GM23338 (cell line): ENCODE results near the gene DNAH17. TPM values are rescaled to one million over a fixed set of nuclear protein-coding genes. Genes with fewer than 3 reads are reported as not detected.

Experiments used
- ATAC-seq: fragments of 200-7000 bp; cut with Tn5 transposase; 3 replicates; pipeline ENCODE4 v1.9.1; 2020
- DNase-seq: peaks from one replicate; pipeline ENCODE4 v3.0.0-alpha.2; 2015; ENCODE audit warnings: low spot score
- H2AFZ ChIP-seq: fragments of 200-600 bp; sonication (generic); 2 replicates; pipeline ENCODE4 v1.8.0; 2016; ENCODE audit warnings: antibody characterized with exemption, mild to moderate bottlenecking, moderate library complexity
- H3F3A ChIP-seq: fragments of 200-600 bp; sonication (generic); replicated peaks from 2 replicates; pipeline ENCODE4 v1.8.0; 2017; ENCODE audit warnings: antibody characterized with exemption, mixed run types, low read depth
- H3K27ac ChIP-seq: fragments of 200-600 bp; sonication (generic); 2 replicates; pipeline ENCODE4 v1.6.1; 2016; ENCODE audit warnings: low read depth
- H3K27me3 ChIP-seq: fragments of 200-600 bp; sonication (generic); 2 replicates; pipeline ENCODE4 v1.8.0; 2016; ENCODE audit warnings: mild to moderate bottlenecking, mixed run types, moderate library complexity; ENCODE audit not compliant: insufficient read depth
- H3K36me3 ChIP-seq: fragments of 200-600 bp; sonication (generic); 2 replicates; pipeline ENCODE4 v1.8.0; 2016; ENCODE audit warnings: mild to moderate bottlenecking; ENCODE audit not compliant: insufficient read depth
- H3K4me1 ChIP-seq: fragments of 200-600 bp; sonication (generic); 2 replicates; pipeline ENCODE4 v1.8.0; 2016; ENCODE audit warnings: mild to moderate bottlenecking, moderate library complexity; ENCODE audit not compliant: insufficient read depth
- H3K4me2 ChIP-seq: fragments of 200-600 bp; sonication (generic); 2 replicates; pipeline ENCODE4 v1.7.1; 2017; ENCODE audit warnings: mixed run types
- H3K4me3 ChIP-seq: fragments of 200-600 bp; sonication (generic); 2 replicates; pipeline ENCODE4 v1.6.1; 2016; ENCODE audit warnings: mixed run types
- H3K79me2 ChIP-seq: fragments of 200-600 bp; sonication (generic); replicated peaks from 2 replicates; pipeline ENCODE4 v1.8.0; 2017; ENCODE audit warnings: mild to moderate bottlenecking; ENCODE audit not compliant: insufficient read depth
- H3K9me2 ChIP-seq: fragments of 200-600 bp; sonication (generic); 2 replicates; pipeline ENCODE4 v1.8.0; 2017; ENCODE audit not compliant: insufficient read depth
- H4K20me1 ChIP-seq: fragments of 200-600 bp; sonication (generic); replicated peaks from 2 replicates; pipeline ENCODE4 v1.8.0; 2017; ENCODE audit warnings: mild to moderate bottlenecking; ENCODE audit not compliant: insufficient read depth
- H3K27ac Mint-ChIP-seq: 2 replicates; pipeline ENCODE4 v1.8.0; 2020; ENCODE audit warnings: inconsistent platforms, mild to moderate bottlenecking, moderate library complexity, mixed read lengths
- H3K27me3 Mint-ChIP-seq: 3 replicates; pipeline ENCODE4 v1.8.0; 2022; ENCODE audit warnings: low read depth, mild to moderate bottlenecking, moderate library complexity, mixed read lengths, inconsistent platforms; ENCODE audit not compliant: insufficient read depth, poor library complexity
- H3K36me3 Mint-ChIP-seq: 3 replicates; pipeline ENCODE4 v1.8.0; 2021; ENCODE audit warnings: low read depth, mild to moderate bottlenecking, inconsistent platforms, moderate library complexity, mixed read lengths
- H3K4me1 Mint-ChIP-seq: 3 replicates; pipeline ENCODE4 v1.8.0; 2020; ENCODE audit warnings: mild to moderate bottlenecking, inconsistent platforms, mixed read lengths
- H3K4me3 Mint-ChIP-seq: 3 replicates; pipeline ENCODE4 v1.8.0; 2021; ENCODE audit warnings: moderate library complexity, mild to moderate bottlenecking, inconsistent platforms, mixed read lengths
- H3K9me3 Mint-ChIP-seq: 3 replicates; pipeline ENCODE4 v1.8.0; 2020; ENCODE audit warnings: moderate library complexity, mild to moderate bottlenecking, inconsistent platforms, mixed read lengths
- JUNB ChIP-seq: IDR thresholded peaks from one replicate; pipeline ENCODE4 v1.6.1; 2016; ENCODE audit warnings: antibody characterized with exemption; ENCODE audit not compliant: unreplicated experiment
- POLR2AphosphoS5 ChIP-seq: IDR thresholded peaks from 2 replicates; pipeline ENCODE4 v1.6.1; 2016; ENCODE audit warnings: antibody characterized with exemption, low read depth
- STAT1 ChIP-seq: IDR thresholded peaks from one replicate; pipeline ENCODE4 v1.6.1; 2016; ENCODE audit warnings: antibody characterized with exemption; ENCODE audit not compliant: unreplicated experiment
- polyA plus RNA-seq: library from polyadenylated mRNA; unstranded; fragments of >200 nt; fragmentation: Nextera tagmentation; extraction: Ambion mirVana; gene quantifications from 2 replicates; pipeline ENCODE4 v1.2.1, GENCODE V29; 2016
- total RNA-seq: library from RNA; depleted of rRNA; stranded (reverse); fragments of >200 nt; shearing (Covaris generic); gene quantifications from 2 replicates; pipeline ENCODE4 v1.2.3, GENCODE V29; 2014
- TF ChIP-seq, protein P1 (sequence below), 2 experiments: fragments of 200-600 bp in 1 of 2; sonication (generic) in 1 of 2; conservative IDR thresholded peaks; 2 replicates each; pipeline versions ENCODE4 v1.5.1 to v1.6.1; 2016 to 2017; ENCODE audit warnings: antibody characterized with exemption in 2 of 2, low read depth in 2 of 2, mild to moderate bottlenecking in 2 of 2, moderate library complexity in 1 of 2
- TF ChIP-seq, protein P2 (sequence below): IDR thresholded peaks from one replicate; pipeline ENCODE4 v1.6.1; 2018; ENCODE audit warnings: antibody characterized with exemption; ENCODE audit not compliant: unreplicated experiment
- TF ChIP-seq, protein P3 (sequence below): fragments of 250-450 bp; sonication (Bioruptor Pico); IDR thresholded peaks from 2 replicates; pipeline ENCODE4 v1.5.0; 2020; ENCODE audit warnings: mild to moderate bottlenecking, moderate library complexity

The DNAH17 gene
- total and polyA plus RNA-seq, 2 experiments from 2014 or later: 0.59 to 2.0 TPM

DNA sequence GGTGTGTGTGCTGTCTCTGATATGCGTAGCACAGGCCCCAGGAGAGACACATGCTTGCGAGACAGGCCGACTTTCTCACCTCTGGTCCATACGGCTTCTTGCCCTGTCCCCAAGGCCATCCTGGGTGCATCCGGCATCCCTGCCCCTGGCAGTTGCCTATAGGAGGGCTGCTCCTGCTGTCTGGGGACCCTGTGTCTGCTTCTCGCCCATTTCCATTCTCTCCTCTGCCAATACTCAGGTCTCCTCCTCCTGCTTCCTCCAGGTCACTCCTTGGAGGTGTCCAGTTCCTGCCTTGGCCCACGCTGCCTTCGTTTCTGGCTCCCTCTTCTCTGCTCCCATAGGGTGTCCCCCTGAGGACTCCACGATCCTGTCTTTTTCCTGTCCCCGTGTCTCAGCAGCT lies 89.0 kb downstream of the DNAH17 start (continued):
- TF ChIP-seq, protein P1, sequence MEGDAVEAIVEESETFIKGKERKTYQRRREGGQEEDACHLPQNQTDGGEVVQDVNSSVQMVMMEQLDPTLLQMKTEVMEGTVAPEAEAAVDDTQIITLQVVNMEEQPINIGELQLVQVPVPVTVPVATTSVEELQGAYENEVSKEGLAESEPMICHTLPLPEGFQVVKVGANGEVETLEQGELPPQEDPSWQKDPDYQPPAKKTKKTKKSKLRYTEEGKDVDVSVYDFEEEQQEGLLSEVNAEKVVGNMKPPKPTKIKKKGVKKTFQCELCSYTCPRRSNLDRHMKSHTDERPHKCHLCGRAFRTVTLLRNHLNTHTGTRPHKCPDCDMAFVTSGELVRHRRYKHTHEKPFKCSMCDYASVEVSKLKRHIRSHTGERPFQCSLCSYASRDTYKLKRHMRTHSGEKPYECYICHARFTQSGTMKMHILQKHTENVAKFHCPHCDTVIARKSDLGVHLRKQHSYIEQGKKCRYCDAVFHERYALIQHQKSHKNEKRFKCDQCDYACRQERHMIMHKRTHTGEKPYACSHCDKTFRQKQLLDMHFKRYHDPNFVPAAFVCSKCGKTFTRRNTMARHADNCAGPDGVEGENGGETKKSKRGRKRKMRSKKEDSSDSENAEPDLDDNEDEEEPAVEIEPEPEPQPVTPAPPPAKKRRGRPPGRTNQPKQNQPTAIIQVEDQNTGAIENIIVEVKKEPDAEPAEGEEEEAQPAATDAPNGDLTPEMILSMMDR (conservative IDR thresholded peaks at IDR 0.05; ENCODE audit: low read depth in 2 of 2): no peak

DNA sequence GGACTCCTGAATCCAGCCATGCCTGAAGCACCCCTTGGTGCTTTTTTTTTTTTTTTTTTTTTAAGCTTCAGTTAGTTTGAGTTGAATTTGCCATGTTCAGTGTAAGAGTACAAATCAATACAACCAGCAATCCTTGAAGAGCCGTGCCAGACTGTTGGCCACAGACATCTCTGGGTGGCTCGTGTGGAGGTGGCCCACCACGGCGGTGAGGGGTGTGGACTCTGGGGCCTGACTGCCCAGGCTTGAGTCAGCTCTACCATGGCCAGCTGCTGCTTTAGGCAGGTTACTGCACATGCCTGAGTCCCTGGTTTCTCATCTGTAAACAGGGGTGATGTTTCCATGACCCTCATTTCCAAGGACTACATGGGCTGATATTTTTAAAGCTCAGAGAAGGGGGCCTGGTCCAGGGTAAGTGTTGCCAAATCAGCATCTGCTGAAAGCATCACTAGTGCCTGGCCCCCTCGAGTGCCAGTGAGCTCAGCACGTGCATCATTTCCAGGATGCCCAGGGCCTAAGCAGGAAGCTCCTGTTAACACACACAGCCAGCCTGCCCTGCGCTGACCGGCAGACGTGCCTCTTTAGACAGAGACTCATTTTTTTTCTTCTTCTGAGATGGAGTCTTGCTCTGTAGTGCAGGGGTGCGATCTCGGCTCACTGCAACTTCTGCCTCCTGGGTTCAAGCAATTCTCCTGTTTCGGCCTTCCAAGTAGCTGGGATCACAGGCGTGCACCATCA lies 90.1 kb downstream of the DNAH17 start:
- Histone ChIP-seq H2AFZ (no peak overlapping the region), H3K9me2 (no peaks in the 10 kb centered on the region), H3K36me3 (no peaks in the 10 kb centered on the region), H3K79me2 (no peaks in the 10 kb centered on the region), H4K20me1 (no peaks in the 10 kb centered on the region; the same call in none of the 2 replicates), H3K4me3 (no peak overlapping the region), H3K4me1 (peaks cover 4% of the 10 kb centered on the region; the same call in 1 of the 2 replicates), H3K27ac (no peak overlapping the region), H3K4me2 (no peak overlapping the region), H3K27me3 (no peaks in the 10 kb centered on the region), H3F3A (0 out of 2 replicates have a peak, but pooled peaks cover 3% of the 10 kb centered on the region)
- H3K4me1 Mint-ChIP-seq: peaks cover 10% of the 10 kb centered on the region
- no peak overlapping the region for H3K27ac Mint-ChIP-seq
- TF ChIP-seq, protein P2, sequence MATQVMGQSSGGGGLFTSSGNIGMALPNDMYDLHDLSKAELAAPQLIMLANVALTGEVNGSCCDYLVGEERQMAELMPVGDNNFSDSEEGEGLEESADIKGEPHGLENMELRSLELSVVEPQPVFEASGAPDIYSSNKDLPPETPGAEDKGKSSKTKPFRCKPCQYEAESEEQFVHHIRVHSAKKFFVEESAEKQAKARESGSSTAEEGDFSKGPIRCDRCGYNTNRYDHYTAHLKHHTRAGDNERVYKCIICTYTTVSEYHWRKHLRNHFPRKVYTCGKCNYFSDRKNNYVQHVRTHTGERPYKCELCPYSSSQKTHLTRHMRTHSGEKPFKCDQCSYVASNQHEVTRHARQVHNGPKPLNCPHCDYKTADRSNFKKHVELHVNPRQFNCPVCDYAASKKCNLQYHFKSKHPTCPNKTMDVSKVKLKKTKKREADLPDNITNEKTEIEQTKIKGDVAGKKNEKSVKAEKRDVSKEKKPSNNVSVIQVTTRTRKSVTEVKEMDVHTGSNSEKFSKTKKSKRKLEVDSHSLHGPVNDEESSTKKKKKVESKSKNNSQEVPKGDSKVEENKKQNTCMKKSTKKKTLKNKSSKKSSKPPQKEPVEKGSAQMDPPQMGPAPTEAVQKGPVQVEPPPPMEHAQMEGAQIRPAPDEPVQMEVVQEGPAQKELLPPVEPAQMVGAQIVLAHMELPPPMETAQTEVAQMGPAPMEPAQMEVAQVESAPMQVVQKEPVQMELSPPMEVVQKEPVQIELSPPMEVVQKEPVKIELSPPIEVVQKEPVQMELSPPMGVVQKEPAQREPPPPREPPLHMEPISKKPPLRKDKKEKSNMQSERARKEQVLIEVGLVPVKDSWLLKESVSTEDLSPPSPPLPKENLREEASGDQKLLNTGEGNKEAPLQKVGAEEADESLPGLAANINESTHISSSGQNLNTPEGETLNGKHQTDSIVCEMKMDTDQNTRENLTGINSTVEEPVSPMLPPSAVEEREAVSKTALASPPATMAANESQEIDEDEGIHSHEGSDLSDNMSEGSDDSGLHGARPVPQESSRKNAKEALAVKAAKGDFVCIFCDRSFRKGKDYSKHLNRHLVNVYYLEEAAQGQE: no peak
- TF ChIP-seq JUNB (no peak), POLR2AphosphoS5 (no peak)
- peak overlapping the region; percentile 2; the same call in 1 of the 3 replicates for H3K4me3 Mint-ChIP-seq
- ATAC-seq (no peak), DNase-seq (no peak)
- H3K9me3 Mint-ChIP-seq: no peaks in the 10 kb centered on the region; the same call in 2 of the 3 replicates
- H3K27me3 Mint-ChIP-seq: peaks cover 19% of the 10 kb centered on the region
- no peaks in the 10 kb centered on the region; the same call in 2 of the 3 replicates for H3K36me3 Mint-ChIP-seq

DNA sequence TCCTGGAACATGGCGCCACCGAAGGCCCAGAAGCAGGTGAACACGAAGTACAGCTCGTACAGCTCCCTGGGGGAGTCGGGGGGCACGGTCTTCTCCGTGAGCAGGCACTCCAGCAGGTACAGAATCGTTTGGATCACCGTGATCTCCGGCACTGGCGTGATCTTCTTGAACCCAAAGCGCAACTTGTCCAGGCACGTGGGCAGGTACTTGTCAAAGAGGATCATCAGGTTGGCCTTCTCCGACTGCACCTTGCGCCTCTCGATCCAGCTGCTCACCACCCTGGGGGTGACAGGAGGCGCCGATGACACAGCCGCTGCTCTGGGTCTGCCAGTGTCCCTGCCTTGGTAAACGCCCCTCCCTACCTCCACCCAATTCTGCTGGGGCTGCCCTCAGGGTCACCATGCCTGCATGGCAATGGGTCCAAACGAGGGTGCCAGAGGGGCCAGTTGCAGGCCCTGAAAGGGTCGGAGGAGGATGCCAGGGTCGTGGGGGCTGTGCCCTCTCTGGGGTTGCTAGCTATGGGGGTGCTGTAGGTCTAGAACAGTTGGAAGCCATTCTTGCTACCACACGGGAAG lies 90.9 kb downstream of the DNAH17 start:
- H3F3A ChIP-seq: 0 out of 2 replicates have a peak, but pooled peaks cover 3% of the 10 kb centered on the region
- no peak overlapping the region for H3K4me3 ChIP-seq
- H4K20me1 ChIP-seq: no peaks in the 10 kb centered on the region; the same call in none of the 2 replicates
- no peak overlapping the region for H2AFZ ChIP-seq
- Mint-ChIP-seq H3K4me3 (peak overlapping the region; percentile 2; the same call in 1 of the 3 replicates), H3K4me1 (peaks cover 10% of the 10 kb centered on the region), H3K36me3 (no peaks in the 10 kb centered on the region; the same call in 2 of the 3 replicates), H3K27ac (no peak overlapping the region), H3K27me3 (peaks cover 18% of the 10 kb centered on the region), H3K9me3 (no peaks in the 10 kb centered on the region; the same call in 2 of the 3 replicates)
- no peak overlapping the region for H3K4me2 ChIP-seq
- ATAC-seq (no peak), DNase-seq (no peak)
- H3K79me2 ChIP-seq: no peaks in the 10 kb centered on the region
- no peaks in the 10 kb centered on the region for H3K27me3 ChIP-seq
- H3K36me3 ChIP-seq: no peaks in the 10 kb centered on the region
- H3K4me1 ChIP-seq: peaks cover 4% of the 10 kb centered on the region; the same call in 1 of the 2 replicates
- H3K9me2 ChIP-seq: no peaks in the 10 kb centered on the region
- H3K27ac ChIP-seq: no peak overlapping the region
- TF ChIP-seq, protein P3, sequence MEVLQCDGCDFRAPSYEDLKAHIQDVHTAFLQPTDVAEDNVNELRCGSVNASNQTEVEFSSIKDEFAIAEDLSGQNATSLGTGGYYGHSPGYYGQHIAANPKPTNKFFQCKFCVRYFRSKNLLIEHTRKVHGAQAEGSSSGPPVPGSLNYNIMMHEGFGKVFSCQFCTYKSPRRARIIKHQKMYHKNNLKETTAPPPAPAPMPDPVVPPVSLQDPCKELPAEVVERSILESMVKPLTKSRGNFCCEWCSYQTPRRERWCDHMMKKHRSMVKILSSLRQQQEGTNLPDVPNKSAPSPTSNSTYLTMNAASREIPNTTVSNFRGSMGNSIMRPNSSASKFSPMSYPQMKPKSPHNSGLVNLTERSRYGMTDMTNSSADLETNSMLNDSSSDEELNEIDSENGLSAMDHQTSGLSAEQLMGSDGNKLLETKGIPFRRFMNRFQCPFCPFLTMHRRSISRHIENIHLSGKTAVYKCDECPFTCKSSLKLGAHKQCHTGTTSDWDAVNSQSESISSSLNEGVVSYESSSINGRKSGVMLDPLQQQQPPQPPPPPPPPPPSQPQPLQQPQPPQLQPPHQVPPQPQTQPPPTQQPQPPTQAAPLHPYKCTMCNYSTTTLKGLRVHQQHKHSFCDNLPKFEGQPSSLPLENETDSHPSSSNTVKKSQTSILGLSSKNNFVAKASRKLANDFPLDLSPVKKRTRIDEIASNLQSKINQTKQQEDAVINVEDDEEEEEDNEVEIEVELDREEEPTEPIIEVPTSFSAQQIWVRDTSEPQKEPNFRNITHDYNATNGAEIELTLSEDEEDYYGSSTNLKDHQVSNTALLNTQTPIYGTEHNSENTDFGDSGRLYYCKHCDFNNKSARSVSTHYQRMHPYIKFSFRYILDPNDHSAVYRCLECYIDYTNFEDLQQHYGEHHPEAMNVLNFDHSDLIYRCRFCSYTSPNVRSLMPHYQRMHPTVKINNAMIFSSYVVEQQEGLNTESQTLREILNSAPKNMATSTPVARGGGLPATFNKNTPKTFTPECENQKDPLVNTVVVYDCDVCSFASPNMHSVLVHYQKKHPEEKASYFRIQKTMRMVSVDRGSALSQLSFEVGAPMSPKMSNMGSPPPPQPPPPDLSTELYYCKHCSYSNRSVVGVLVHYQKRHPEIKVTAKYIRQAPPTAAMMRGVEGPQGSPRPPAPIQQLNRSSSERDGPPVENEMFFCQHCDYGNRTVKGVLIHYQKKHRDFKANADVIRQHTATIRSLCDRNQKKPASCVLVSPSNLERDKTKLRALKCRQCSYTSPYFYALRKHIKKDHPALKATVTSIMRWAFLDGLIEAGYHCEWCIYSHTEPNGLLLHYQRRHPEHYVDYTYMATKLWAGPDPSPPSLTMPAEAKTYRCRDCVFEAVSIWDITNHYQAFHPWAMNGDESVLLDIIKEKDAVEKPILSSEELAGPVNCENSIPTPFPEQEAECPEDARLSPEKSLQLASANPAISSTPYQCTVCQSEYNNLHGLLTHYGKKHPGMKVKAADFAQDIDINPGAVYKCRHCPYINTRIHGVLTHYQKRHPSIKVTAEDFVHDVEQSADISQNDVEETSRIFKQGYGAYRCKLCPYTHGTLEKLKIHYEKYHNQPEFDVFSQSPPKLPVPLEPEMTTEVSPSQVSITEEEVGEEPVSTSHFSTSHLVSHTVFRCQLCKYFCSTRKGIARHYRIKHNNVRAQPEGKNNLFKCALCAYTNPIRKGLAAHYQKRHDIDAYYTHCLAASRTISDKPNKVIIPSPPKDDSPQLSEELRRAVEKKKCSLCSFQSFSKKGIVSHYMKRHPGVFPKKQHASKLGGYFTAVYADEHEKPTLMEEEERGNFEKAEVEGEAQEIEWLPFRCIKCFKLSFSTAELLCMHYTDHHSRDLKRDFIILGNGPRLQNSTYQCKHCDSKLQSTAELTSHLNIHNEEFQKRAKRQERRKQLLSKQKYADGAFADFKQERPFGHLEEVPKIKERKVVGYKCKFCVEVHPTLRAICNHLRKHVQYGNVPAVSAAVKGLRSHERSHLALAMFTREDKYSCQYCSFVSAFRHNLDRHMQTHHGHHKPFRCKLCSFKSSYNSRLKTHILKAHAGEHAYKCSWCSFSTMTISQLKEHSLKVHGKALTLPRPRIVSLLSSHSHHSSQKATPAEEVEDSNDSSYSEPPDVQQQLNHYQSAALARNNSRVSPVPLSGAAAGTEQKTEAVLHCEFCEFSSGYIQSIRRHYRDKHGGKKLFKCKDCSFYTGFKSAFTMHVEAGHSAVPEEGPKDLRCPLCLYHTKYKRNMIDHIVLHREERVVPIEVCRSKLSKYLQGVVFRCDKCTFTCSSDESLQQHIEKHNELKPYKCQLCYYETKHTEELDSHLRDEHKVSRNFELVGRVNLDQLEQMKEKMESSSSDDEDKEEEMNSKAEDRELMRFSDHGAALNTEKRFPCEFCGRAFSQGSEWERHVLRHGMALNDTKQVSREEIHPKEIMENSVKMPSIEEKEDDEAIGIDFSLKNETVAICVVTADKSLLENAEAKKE: no peak
- TF ChIP-seq STAT1: no peak
